ENCODE measurements around the gene ULBP1.
A peak's percentile ranks its signal among the peaks of the same experiment; 100 is the strongest.
"Not testable (repeated sequence)": the region's sequence is repeated elsewhere in the genome, so short reads cannot be mapped to it uniquely, and the experiment has no call there.

Gene ULBP1

GRCh38 chr6:149999636-150000035, 35.9 kb downstream of the ULBP1 start:
- no peak for DNase-seq (ENCODE audit: low read depth)
- no peak overlapping the region for H3K4me3 ChIP-seq (ENCODE audit: low read depth, low read length)

- no peak for DNase-seq (ENCODE audit: low read depth)
- H3K4me3 ChIP-seq (ENCODE audit: low read depth, low read length) = no peak overlapping the region
These were observed 37.7 kb downstream of the ULBP1 start for GRCh38 chr6:150001295-150002008.

- no peak overlapping the region for H3K4me3 ChIP-seq (ENCODE audit: low read depth, low read length)
- no peak for DNase-seq (ENCODE audit: low read depth)
These were observed 39.0 kb downstream of the ULBP1 start for GRCh38 chr6:150002710-150003109.

- not testable (repeated sequence) for H3K4me3 ChIP-seq (ENCODE audit: low read depth, low read length)
These were observed 39.9 kb downstream of the ULBP1 start for GRCh38 chr6:150003599-150003998.

GRCh38 chr6:150004101-150004782, 40.5 kb downstream of the ULBP1 start:
- DNase-seq (ENCODE audit: low read depth) = no peak
- peak overlapping the region; percentile 68 for H3K4me3 ChIP-seq (ENCODE audit: low read depth, low read length)

More at GRCh38 chr6:150003599-150003998, 39.9 kb downstream of the ULBP1 start:
- DNase-seq (ENCODE audit: low read depth) = not testable (repeated sequence)

GRCh38 chr6:150004783-150005717, 41.3 kb downstream of the ULBP1 start:
- H3K4me3 ChIP-seq (ENCODE audit: low read depth, low read length) = peak overlapping the region; percentile 68
- DNase-seq (ENCODE audit: low read depth) = peak; percentile 58

GRCh38 chr6:150005761-150006651, 42.3 kb downstream of the ULBP1 start:
- no peak for DNase-seq (ENCODE audit: low read depth)
- H3K4me3 ChIP-seq (ENCODE audit: low read depth, low read length) = peak overlapping the region; percentile 68

GRCh38 chr6:150006961-150007464, 43.3 kb downstream of the ULBP1 start:
- H3K4me3 ChIP-seq (ENCODE audit: low read depth, low read length) = no peak overlapping the region
- DNase-seq (ENCODE audit: low read depth) = no peak

GRCh38 chr6:150008588-150008987, 44.8 kb downstream of the ULBP1 start:
- no peak for DNase-seq (ENCODE audit: low read depth)

GRCh38 chr6:150012846-150013784, 49.4 kb downstream of the ULBP1 start:
- not testable (repeated sequence) for DNase-seq (ENCODE audit: low read depth); H3K4me3 ChIP-seq (ENCODE audit: low read depth, low read length)

More at GRCh38 chr6:150008588-150008987, 44.8 kb downstream of the ULBP1 start:
- no peak overlapping the region for H3K4me3 ChIP-seq (ENCODE audit: low read depth, low read length)

- DNase-seq (ENCODE audit: low read depth); H3K4me3 ChIP-seq (ENCODE audit: low read depth, low read length): not testable (repeated sequence)
These were observed 50.3 kb downstream of the ULBP1 start for GRCh38 chr6:150013785-150014622.

- H3K4me3 ChIP-seq (ENCODE audit: low read depth, low read length); DNase-seq (ENCODE audit: low read depth): not testable (repeated sequence)
These were observed 51.0 kb downstream of the ULBP1 start for GRCh38 chr6:150014623-150015280.

- not testable (repeated sequence) for DNase-seq (ENCODE audit: low read depth); H3K4me3 ChIP-seq (ENCODE audit: low read depth, low read length)
These were observed 51.7 kb downstream of the ULBP1 start for GRCh38 chr6:150015281-150016001.

GRCh38 chr6:150016324-150017185, 52.8 kb downstream of the ULBP1 start:
- no peak overlapping the region for H3K4me3 ChIP-seq (ENCODE audit: low read depth, low read length)
- DNase-seq (ENCODE audit: low read depth) = no peak

GRCh38 chr6:150017186-150017521, 53.4 kb downstream of the ULBP1 start:
- DNase-seq (ENCODE audit: low read depth); H3K4me3 ChIP-seq (ENCODE audit: low read depth, low read length): not testable (repeated sequence)

Measured in skeletal muscle cell (primary cell).